Stimulated activated CD8-positive, alpha-beta memory T cell treated with anti-CD3 and anti-CD28 coated beads, Interleukin-7, amount 100 ng/mL, for 24 hours (primary cell): Measurements from ENCODE around the gene GSDME.

ENCODE experiments used
- DNase-seq: peaks from one replicate; pipeline ENCODE4 v3.0.0-alpha.2; 2020; ENCODE audit warnings: low read depth

Gene GSDME

GRCh38 chr7:24704311-24704710, 53.0 kb downstream of the GSDME start:
- no peak for DNase-seq

GRCh38 chr7:24703296-24703695, 54.0 kb downstream of the GSDME start:
- no peak for DNase-seq

GRCh38 chr7:24702755-24703154, 54.5 kb downstream of the GSDME start:
- DNase-seq: no peak

- no peak for DNase-seq
These were observed 55.7 kb downstream of the GSDME start for GRCh38 chr7:24701261-24702235.

GRCh38 chr7:24700521-24701260, 56.6 kb downstream of the GSDME start:
- no peak for DNase-seq

- no peak for DNase-seq
These were observed 58.6 kb downstream of the GSDME start for GRCh38 chr7:24698531-24699266.

- no peak for DNase-seq
These were observed 59.8 kb downstream of the GSDME start for GRCh38 chr7:24697416-24697815.

- no peak for DNase-seq
These were observed 64.7 kb downstream of the GSDME start for GRCh38 chr7:24692592-24692991.

- DNase-seq: no peak
These were observed 67.0 kb downstream of the GSDME start for GRCh38 chr7:24690251-24690650.

- no peak for DNase-seq
These were observed 71.6 kb downstream of the GSDME start for GRCh38 chr7:24685708-24686107.

- no peak for DNase-seq
These were observed 86.5 kb downstream of the GSDME start for GRCh38 chr7:24670782-24671181.

- DNase-seq: no peak
These were observed 87.2 kb downstream of the GSDME start for GRCh38 chr7:24669971-24670591.

- DNase-seq: no peak
These were observed 88.2 kb downstream of the GSDME start for GRCh38 chr7:24668927-24669635.

GRCh38 chr7:24665564-24666294, 91.5 kb downstream of the GSDME start:
- no peak for DNase-seq

GRCh38 chr7:24660546-24660945, 96.7 kb downstream of the GSDME start:
- no peak for DNase-seq

GRCh38 chr7:24659505-24659904, 97.8 kb downstream of the GSDME start:
- no peak for DNase-seq

GRCh38 chr7:24657980-24658379, 99.3 kb downstream of the GSDME start:
- DNase-seq: no peak

- no peak for DNase-seq
These were observed 100.7 kb downstream of the GSDME start for GRCh38 chr7:24656608-24657007.

GRCh38 chr7:24654305-24654704, 103.0 kb downstream of the GSDME start:
- DNase-seq: no peak

GRCh38 chr7:24653316-24654085, 103.8 kb downstream of the GSDME start:
- DNase-seq: no peak
